Activated CD4-positive, alpha-beta T cell treated with anti-CD3 and anti-CD28 coated beads, Interleukin-2, amount 10 ng/mL, durations not matched to agents 7 days and 5 days (primary cell): ENCODE data around the gene RAD51B. TPM values are rescaled to one million over a fixed set of nuclear protein-coding genes. Genes with fewer than 3 reads are reported as not detected.
A peak's percentile ranks its signal among the peaks of the same experiment; 100 is the strongest.

Source experiments
- CTCF ChIA-PET: fragments of 350-600 bp; sonication (Branson Sonifier 250); formaldehyde crosslinking; loops from one replicate; lab custom pipeline; 2021; ENCODE audit warnings: antibody characterized with exemption; lab: Charles Lee
- POLR2A ChIA-PET: fragments of 350-600 bp; sonication (Branson Sonifier 250); formaldehyde crosslinking; loops from one replicate; lab custom pipeline; 2021; ENCODE audit warnings: antibody characterized with exemption; lab: Charles Lee
- DNase-seq: peaks from one replicate; pipeline ENCODE4 v3.0.0-alpha.2; 2020
- H3K27ac Mint-ChIP-seq: one replicate; pipeline ENCODE4 v1.8.0; 2021; ENCODE audit warnings: mild to moderate bottlenecking, moderate library complexity, mixed read lengths
- H3K27me3 Mint-ChIP-seq: one replicate; pipeline ENCODE4 v1.8.0; 2021; ENCODE audit warnings: mixed read lengths
- H3K36me3 Mint-ChIP-seq: one replicate; pipeline ENCODE4 v1.8.0; 2021; ENCODE audit warnings: low read depth, mixed read lengths
- H3K4me1 Mint-ChIP-seq: one replicate; pipeline ENCODE4 v1.8.0; 2021; ENCODE audit warnings: mixed read lengths
- H3K4me3 Mint-ChIP-seq: one replicate; pipeline ENCODE4 v1.8.0; 2021; ENCODE audit warnings: mild to moderate bottlenecking, moderate library complexity, mixed read lengths
- H3K9me3 Mint-ChIP-seq: one replicate; pipeline ENCODE4 v1.8.0; 2021; ENCODE audit warnings: mixed read lengths
- total RNA-seq, 2 experiments: library from RNA; stranded (reverse); gene quantifications; one replicate each; pipeline ENCODE4 v1.2.3, GENCODE V29; 2021

The RAD51B gene
- total RNA-seq, 2 experiments from 2014 or later: 20.6 to 30.3 TPM

DNA sequence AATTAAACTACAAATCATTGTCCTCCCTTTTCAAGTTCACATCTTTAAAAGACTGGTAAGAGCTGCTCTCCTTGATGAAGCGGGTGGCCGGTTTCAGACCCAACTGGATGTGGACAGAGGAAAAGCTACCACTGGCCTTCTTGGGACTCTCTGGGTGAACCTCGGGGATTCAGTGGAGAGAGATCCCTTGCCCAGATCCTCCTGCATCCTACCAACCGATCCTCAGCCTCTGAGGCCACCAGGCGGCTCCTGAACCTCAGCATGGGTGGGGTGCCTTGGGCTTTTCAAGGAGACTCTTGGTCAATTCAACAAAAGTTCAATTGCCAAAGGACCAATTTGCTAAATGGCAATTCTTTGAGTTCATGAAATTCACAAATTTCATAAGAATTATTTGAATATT, 888.8 kb downstream of the RAD51B start:
- CTCF ChIA-PET: interaction anchor here (0.5 kb wide), 1 partner anchor 303 kb away, joined by 3 read pairs; no protein-coding TSS in a partner anchor

DNA sequence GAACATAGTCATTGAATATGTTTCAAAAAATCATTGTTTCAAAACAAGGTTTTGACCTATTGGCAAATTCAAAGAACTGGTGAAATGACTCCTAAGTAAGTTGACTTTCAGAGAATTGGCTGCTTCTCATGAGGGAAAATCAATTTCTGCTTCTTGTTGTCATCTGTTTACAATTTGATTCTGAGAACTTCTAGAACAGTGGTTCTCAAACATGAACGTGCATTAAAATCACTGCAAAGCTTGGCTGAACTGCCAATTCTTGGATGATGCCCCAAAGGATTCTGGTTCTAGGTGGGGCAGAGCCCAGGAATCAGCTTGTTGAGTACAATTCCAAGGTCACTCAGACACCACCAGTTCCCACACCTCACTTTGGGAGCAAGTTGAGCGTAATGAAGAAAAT, 889.4 kb downstream of the RAD51B start:
- CTCF ChIA-PET: no interaction called here
- no peaks in the 10 kb centered on the region for H3K9me3 Mint-ChIP-seq
- peaks cover 9% of the 10 kb centered on the region for H3K4me1 Mint-ChIP-seq
- H3K36me3 Mint-ChIP-seq: no peaks in the 10 kb centered on the region
- no peak overlapping the region for H3K27ac Mint-ChIP-seq
- H3K27me3 Mint-ChIP-seq: no peaks in the 10 kb centered on the region
- no peak for DNase-seq
- POLR2A ChIA-PET: interaction anchor here (0.7 kb wide), 1 partner anchor 176 kb away, joined by 3 read pairs; no protein-coding TSS in a partner anchor
- no peak overlapping the region for H3K4me3 Mint-ChIP-seq

More for the DNA sequence above, 888.8 kb downstream of the RAD51B start:
- Mint-ChIP-seq H3K27me3 (no peaks in the 10 kb centered on the region), H3K9me3 (no peaks in the 10 kb centered on the region), H3K4me1 (peaks cover 9% of the 10 kb centered on the region), H3K36me3 (no peaks in the 10 kb centered on the region), H3K4me3 (no peak overlapping the region), H3K27ac (no peak overlapping the region)
- POLR2A ChIA-PET: no interaction called here
- no peak for DNase-seq

DNA sequence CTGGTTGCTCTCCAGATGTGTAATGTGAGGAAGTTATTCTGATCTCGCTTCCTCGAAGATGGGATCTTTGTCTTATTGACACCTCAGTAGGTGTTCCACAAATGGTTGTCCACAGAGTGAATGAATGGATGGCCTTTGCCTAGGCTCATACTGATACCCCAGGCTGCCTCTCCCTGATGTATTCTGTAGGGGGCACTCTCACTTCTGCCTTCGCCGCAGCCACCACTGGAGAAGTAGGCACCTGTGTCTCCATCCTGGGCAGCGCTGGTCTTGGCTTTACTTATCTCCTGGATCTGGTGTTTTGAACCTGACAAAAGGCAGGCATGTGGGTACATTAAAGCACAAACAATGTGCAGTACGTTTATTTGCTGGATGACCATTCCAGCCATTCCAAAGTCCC, 891.2 kb downstream of the RAD51B start:
- H3K27me3 Mint-ChIP-seq: no peaks in the 10 kb centered on the region
- H3K4me1 Mint-ChIP-seq: peaks cover 15% of the 10 kb centered on the region
- DNase-seq: no peak
- CTCF ChIA-PET: no interaction called here
- POLR2A ChIA-PET: no interaction called here
- H3K36me3 Mint-ChIP-seq: no peaks in the 10 kb centered on the region
- no peak overlapping the region for H3K4me3 Mint-ChIP-seq
- H3K27ac Mint-ChIP-seq: no peak overlapping the region
- no peaks in the 10 kb centered on the region for H3K9me3 Mint-ChIP-seq

DNA sequence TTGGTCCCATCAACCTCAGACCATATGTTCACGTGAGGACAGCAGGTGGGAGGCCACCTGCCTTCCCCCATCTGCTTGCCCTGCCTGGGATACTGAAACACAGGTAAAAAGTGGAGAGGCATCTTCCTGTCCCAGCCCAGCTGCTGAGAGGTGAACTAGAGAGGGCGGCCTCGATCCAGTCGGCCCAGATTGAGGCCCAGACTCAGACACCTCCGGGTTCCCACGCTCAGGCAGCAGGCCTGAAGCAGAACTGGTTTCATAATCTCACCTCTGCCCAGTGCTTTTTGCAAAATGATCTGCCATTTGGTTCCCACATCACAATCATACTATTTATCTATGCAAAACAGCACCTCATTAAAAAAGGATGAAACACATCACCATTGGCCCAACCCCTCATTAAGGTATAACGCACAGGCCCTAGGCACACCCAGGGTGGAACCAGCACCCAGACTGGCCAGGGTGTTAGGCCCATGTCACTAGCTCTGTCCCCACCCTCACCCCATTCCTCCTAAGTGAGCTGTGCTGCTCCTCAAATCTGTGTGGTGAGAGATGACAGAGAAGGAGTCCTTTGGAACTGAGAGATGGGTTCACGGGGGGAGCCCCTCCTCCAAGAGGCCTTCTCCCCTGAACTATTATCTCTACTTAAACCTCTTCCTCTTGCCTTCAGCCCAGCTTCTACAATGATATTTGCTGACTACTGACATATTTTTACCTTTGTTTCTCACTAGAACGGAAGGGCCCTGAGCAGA, 892.2 kb downstream of the RAD51B start:
- no peaks in the 10 kb centered on the region for H3K27me3 Mint-ChIP-seq
- POLR2A ChIA-PET: no interaction called here
- H3K4me3 Mint-ChIP-seq: no peak overlapping the region
- DNase-seq: no peak
- peaks cover 20% of the 10 kb centered on the region for H3K4me1 Mint-ChIP-seq
- H3K27ac Mint-ChIP-seq: peak overlapping the region; percentile 54
- H3K36me3 Mint-ChIP-seq: no peaks in the 10 kb centered on the region
- CTCF ChIA-PET: no interaction called here
- no peaks in the 10 kb centered on the region for H3K9me3 Mint-ChIP-seq

DNA sequence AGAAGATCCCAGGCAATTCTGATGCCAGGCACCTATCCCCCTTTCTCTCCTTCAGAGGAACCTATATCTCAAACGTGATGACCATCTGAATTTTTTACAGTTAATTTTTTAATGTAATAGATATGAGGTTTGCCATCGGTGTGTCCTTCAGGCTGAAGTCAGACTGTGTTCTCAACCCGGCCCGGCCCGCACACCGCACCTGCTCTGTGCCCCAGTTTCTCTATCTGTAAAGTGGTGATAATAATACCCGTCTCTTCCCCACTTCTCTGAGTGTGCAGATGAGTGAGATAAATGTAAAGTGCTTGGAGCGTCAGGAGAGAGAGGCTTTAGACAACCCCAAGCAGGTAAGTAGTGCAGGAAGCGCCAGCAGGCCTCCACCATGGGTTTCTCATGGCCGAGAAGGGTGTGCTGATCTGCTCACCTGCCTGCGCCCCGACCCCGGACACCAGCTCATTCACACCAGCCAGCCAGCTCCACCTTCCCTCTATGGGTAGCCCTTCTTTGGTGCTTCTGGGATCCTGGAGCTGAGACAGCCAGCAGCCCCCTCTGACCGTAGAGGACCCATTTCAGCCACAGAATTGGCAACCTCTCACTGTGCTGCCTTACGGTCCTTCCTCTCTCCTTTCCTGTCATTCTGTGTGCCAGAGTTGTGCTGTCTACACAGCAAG, 893.3 kb downstream of the RAD51B start:
- CTCF ChIA-PET: interaction anchor here (0.6 to 1.1 kb wide), 2 partner anchors 72 to 856 kb away, joined by 3 read pairs; no protein-coding TSS in a partner anchor
- H3K27ac Mint-ChIP-seq: no peak overlapping the region
- no peaks in the 10 kb centered on the region for H3K27me3 Mint-ChIP-seq
- peaks cover 20% of the 10 kb centered on the region for H3K4me1 Mint-ChIP-seq
- no peaks in the 10 kb centered on the region for H3K9me3 Mint-ChIP-seq
- no peaks in the 10 kb centered on the region for H3K36me3 Mint-ChIP-seq
- DNase-seq: no peak
- no peak overlapping the region for H3K4me3 Mint-ChIP-seq
- POLR2A ChIA-PET: no interaction called here

DNA sequence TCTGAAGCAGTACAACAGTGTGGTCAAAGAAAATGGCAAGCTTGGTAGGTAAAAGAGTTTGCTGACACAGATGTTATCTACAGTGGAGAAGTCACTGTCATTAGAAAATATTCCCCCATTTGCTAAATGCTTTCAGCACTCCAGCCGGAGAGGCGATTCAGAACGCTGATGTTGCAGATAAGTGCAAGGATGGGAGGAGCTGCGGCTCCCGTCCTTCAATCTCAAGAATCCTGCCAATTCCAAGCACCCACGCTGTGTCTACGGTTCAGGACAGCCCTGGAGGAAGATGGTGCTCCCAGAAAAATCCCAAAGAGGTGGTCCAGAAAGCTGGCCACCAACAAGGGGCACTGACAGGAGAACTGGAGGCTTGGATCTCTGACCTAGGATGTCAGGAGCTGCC, 894.2 kb downstream of the RAD51B start:
- Mint-ChIP-seq H3K27ac (peak overlapping the region; percentile 16), H3K9me3 (no peaks in the 10 kb centered on the region), H3K4me1 (peaks cover 22% of the 10 kb centered on the region), H3K36me3 (no peaks in the 10 kb centered on the region), H3K27me3 (no peaks in the 10 kb centered on the region), H3K4me3 (no peak overlapping the region)
- POLR2A ChIA-PET: no interaction called here
- no peak for DNase-seq
- CTCF ChIA-PET: interaction anchor here (0.6 to 1.1 kb wide), 3 partner anchors 22 to 857 kb away, joined by 3 read pairs; no protein-coding TSS in a partner anchor

DNA sequence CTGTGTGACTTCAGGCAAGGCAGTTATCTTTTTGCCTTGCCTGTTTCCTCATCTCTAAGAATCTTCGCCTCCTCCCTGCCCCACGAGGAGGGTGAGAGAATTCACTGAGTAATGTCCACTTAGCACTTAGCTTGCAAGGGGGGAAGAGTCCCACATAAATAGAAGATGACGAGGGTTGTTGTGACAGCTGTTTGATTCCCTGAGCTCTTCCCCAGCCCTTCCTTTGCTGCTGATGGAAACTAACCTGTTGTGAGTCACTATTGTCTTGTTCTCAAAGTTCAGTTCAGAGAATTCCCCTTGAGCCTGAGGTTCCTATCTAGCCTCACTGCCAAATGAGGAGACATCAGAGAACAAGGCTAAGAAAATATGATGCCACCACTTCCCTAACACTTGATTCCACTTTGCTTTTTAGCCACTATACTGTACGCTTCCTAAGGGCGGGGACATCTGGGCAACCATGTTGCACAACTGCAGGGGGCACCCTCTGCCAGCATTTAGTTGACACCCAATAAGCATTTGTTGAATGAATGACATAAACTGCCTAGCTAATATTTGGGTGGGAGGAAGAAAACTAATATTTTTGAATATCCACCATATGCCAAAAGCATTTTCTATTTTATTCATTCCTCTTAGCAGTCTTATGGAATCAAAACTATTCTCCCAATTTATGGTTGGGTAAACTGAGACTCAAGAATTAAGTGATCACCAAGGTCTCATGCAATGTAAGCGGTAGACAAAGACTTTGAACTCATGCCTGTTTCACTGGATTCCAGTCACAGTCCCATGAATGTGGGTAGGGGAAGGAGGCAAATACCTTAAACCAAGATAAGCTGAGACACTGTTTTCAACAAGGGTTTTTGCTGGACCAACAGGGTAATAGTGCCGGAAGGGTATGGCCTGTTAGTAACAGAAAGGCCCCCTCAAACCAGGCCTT, 895.7 kb downstream of the RAD51B start:
- no peak for DNase-seq
- CTCF ChIA-PET: interaction anchor here (0.7 to 1.3 kb wide), 6 partner anchors 8 to 74 kb away, joined by 3 to 6 read pairs (median 3); no protein-coding TSS in a partner anchor
- peaks cover 4% of the 10 kb centered on the region for H3K36me3 Mint-ChIP-seq
- peaks cover 35% of the 10 kb centered on the region for H3K4me1 Mint-ChIP-seq
- POLR2A ChIA-PET: interaction anchor here (0.5 to 1.0 kb wide), 2 partner anchors 76 to 101 kb away, joined by 3 read pairs; no protein-coding TSS in a partner anchor
- H3K27me3 Mint-ChIP-seq: no peaks in the 10 kb centered on the region
- no peak overlapping the region for H3K4me3 Mint-ChIP-seq
- H3K27ac Mint-ChIP-seq: no peak overlapping the region
- peaks cover 6% of the 10 kb centered on the region for H3K9me3 Mint-ChIP-seq

DNA sequence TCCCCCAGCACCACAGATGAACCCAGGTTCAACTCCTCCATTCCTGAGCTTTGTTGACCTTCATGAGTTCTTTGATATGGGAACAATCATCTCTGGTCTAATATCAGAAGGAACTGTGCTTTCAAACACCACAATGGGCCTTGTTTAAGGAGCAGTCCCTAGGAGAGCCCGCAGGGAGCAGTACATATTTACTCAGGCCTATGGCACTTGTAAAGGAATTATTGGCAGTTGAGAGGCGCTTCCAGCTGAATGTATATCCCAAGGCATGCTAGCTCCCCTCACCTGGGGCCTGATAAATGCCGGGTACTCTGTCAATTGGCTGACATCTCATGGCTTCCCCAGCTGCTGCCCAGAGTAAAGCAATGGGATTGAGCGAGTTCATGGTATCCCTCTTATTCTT, 897.1 kb downstream of the RAD51B start:
- POLR2A ChIA-PET: interaction anchor here (1.1 kb wide), 1 partner anchor 65 kb away, joined by 3 read pairs; no protein-coding TSS in a partner anchor
- CTCF ChIA-PET: interaction anchor here (0.8 to 1.3 kb wide), 4 partner anchors 20 to 100 kb away, joined by 3 to 7 read pairs (median 4); no protein-coding TSS in a partner anchor
- Mint-ChIP-seq H3K27ac (no peak overlapping the region), H3K4me1 (peaks cover 40% of the 10 kb centered on the region), H3K36me3 (peaks cover 7% of the 10 kb centered on the region), H3K9me3 (peaks cover 11% of the 10 kb centered on the region), H3K4me3 (no peak overlapping the region), H3K27me3 (no peaks in the 10 kb centered on the region)
- DNase-seq: no peak

DNA sequence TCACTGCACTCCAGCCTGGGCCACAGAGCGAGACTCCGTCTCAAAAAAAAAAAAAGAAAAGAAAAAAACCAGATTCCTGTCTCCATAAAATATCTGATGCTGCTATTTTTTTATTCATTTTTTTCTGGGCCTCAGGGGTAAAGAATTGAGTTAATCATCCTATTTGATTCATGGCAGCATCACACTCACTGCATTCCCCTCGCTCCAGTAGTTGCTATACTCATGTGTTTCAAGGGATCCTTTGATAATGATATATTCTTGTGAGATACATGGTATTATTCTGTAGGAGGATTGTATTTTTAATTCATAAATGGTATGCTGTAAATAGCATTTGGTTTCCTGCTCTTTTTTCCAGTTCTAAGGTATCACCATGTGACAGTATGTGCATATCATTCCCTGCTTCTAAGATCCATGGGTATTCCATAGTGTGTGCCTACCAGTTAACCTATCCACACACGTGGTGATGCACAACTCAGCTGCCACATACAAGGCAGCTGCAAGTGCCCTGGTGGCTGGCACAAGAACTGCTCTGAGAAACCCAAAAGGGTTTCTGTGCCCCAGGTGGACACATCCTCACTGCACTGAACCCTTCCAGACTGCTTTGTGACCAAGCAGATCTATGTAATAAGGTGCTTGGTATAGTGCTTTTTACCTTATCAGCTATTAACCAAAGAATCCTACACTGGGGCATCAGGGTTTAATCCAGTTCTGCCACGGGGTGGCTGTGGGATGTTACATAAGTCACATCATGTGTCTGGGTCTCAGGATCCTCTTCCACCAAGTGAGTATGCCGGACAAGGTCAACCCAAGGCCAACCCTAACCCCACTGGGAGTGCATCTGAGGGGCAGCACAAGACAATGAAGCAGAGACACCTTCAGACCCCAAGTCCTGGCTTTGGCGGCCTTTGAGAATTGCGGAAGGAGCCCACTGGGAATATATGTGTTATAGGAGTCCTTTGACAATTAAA, 898.7 kb downstream of the RAD51B start:
- POLR2A ChIA-PET: interaction anchor here (0.7 kb wide), 1 partner anchor 65 kb away, joined by 4 read pairs; no protein-coding TSS in a partner anchor
- H3K36me3 Mint-ChIP-seq: peaks cover 7% of the 10 kb centered on the region
- H3K4me3 Mint-ChIP-seq: no peak overlapping the region
- H3K9me3 Mint-ChIP-seq: peaks cover 11% of the 10 kb centered on the region
- peaks cover 3% of the 10 kb centered on the region for H3K27me3 Mint-ChIP-seq
- no peak overlapping the region for H3K27ac Mint-ChIP-seq
- no peak for DNase-seq
- CTCF ChIA-PET: interaction anchor here (0.5 to 2.5 kb wide), 2 partner anchors 10 to 512 kb away, joined by 4 to 7 read pairs; no protein-coding TSS in a partner anchor
- peaks cover 31% of the 10 kb centered on the region for H3K4me1 Mint-ChIP-seq

DNA sequence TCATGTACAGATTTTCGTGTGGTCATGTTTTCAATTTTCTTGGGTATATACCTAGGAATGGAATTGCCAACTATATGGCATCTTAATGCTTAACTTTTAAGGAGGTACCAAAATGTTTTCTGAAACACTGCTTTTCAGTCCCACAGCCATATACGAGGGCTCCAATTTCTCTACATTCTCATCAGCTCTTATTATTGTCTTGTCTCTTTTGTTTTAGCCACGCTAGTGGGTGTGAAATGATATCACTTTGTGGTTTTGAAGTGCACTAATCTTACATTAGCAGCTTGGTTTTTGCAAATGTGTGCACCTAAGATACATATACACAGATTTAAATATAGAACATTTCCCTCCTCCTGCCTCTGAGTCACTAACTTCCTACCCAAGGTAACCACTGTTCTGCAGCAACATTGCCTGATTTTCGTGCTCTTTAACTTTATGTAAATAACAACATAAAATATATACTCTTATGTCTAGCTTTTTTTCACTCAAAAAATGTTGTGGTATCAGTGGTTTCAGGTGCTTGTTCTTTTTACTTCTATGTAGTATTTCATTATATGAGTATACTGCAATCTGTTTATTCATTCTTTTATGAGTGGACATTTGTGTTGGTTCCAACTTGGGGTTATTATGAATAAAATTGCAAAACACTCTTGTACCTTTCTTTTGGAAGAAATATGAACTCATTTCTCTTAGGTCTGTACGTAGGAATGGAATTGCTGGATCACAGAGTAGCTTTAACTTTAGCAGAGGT, 900.2 kb downstream of the RAD51B start:
- CTCF ChIA-PET: interaction anchor here (0.9 to 2.5 kb wide), 4 partner anchors 9 to 19 kb away, joined by 3 to 7 read pairs (median 4); no protein-coding TSS in a partner anchor
- H3K36me3 Mint-ChIP-seq: peaks cover 7% of the 10 kb centered on the region
- POLR2A ChIA-PET: interaction anchor here (0.6 kb wide), 1 partner anchor 69 kb away, joined by 5 read pairs; no protein-coding TSS in a partner anchor
- peaks cover 31% of the 10 kb centered on the region for H3K4me1 Mint-ChIP-seq
- no peak overlapping the region for H3K4me3 Mint-ChIP-seq
- no peak overlapping the region for H3K27ac Mint-ChIP-seq
- peaks cover 3% of the 10 kb centered on the region for H3K27me3 Mint-ChIP-seq
- peaks cover 11% of the 10 kb centered on the region for H3K9me3 Mint-ChIP-seq
- DNase-seq: no peak
